ENCODE measurements around the gene HDAC4.

- TF ChIP-seq EP300 (IDR thresholded peaks at IDR 0.05) = no peak
- TF ChIP-seq CTCF (IDR thresholded peaks at IDR 0.05) = no peak
- TF ChIP-seq POLR2A (IDR thresholded peaks at IDR 0.05) = no peak
These were observed 386.2 kb downstream of the HDAC4 start for GRCh38 chr2:239014458-239015217.
